ENCODE measurements around the gene CYB561D2. TPM values are rescaled to one million over a fixed set of nuclear protein-coding genes. Genes with fewer than 3 reads are reported as not detected.
A peak's percentile ranks its signal among the peaks of the same experiment; 100 is the strongest.

Gene CYB561D2
- polyA plus RNA-seq, 12 donors: 4.3 to 7.8 (median 6.7) TPM; not detected in 2

- DNase-seq: no peak
These were observed 38.2 kb downstream of the CYB561D2 start for GRCh38 chr3:50388720-50389413.

- DNase-seq: no peak
These were observed 38.7 kb downstream of the CYB561D2 start for GRCh38 chr3:50389414-50389767.

GRCh38 chr3:50390508-50391224 lies 40.0 kb downstream of the CYB561D2 start:
- DNase-seq: peak; percentile 49

GRCh38 chr3:50392101-50392715 lies 41.5 kb downstream of the CYB561D2 start:
- DNase-seq: no peak

GRCh38 chr3:50393061-50393460 lies 42.4 kb downstream of the CYB561D2 start:
- DNase-seq: no peak

GRCh38 chr3:50395070-50395860 lies 44.6 kb downstream of the CYB561D2 start:
- DNase-seq: no peak

GRCh38 chr3:50396502-50396901 lies 45.8 kb downstream of the CYB561D2 start:
- DNase-seq: no peak

GRCh38 chr3:50401978-50402595 lies 51.4 kb downstream of the CYB561D2 start:
- DNase-seq: no peak

Other genes starting within 250 kb of the CYB561D2 start
- gene SEMA3F, start 195.5 kb upstream of the CYB561D2 start, polyA plus RNA-seq (ENCODE audit: insufficient read length in 12 of 12): 10 to 100 TPM in 9 of 12 donors, 1 to 10 TPM in 2, not detected in 1; 6.4 to 70.8 (median 14.0) TPM
- under 1 TPM in 3 of 12 donors, not detected in 9; 0.08 to 0.23 (median 0.21) TPM for gene GNAT1, start 159.3 kb upstream of the CYB561D2 start, polyA plus RNA-seq (ENCODE audit: insufficient read length in 12 of 12)
- 1 to 10 TPM in 10 of 12 donors, not detected in 2; 1.3 to 4.3 (median 3.1) TPM for gene SLC38A3, start 145.6 kb upstream of the CYB561D2 start, polyA plus RNA-seq (ENCODE audit: insufficient read length in 12 of 12)
- 100 to 1,000 TPM; 153 to 270 (median 174) TPM for gene GNAI2, start 114.7 kb upstream of the CYB561D2 start, polyA plus RNA-seq (ENCODE audit: insufficient read length in 12 of 12)
- gene SEMA3B, start 81.7 kb upstream of the CYB561D2 start, polyA plus RNA-seq (ENCODE audit: insufficient read length in 12 of 12): 10 to 100 TPM in 11 of 12 donors, not detected in 1; 30.1 to 92.7 (median 35.2) TPM
- 10 to 100 TPM in 10 of 12 donors, 1 to 10 TPM in 1, not detected in 1; 8.2 to 40.8 (median 26.1) TPM for gene LSMEM2, start 71.8 kb upstream of the CYB561D2 start, polyA plus RNA-seq (ENCODE audit: insufficient read length in 12 of 12)
- gene IFRD2, start 58.4 kb upstream of the CYB561D2 start, polyA plus RNA-seq (ENCODE audit: insufficient read length in 12 of 12): 10 to 100 TPM in 11 of 12 donors, not detected in 1; 33.8 to 53.7 (median 48.0) TPM
- gene HYAL3, start 51.5 kb upstream of the CYB561D2 start, polyA plus RNA-seq (ENCODE audit: insufficient read length in 12 of 12): 1 to 10 TPM in 10 of 12 donors, not detected in 2; 1.2 to 4.4 (median 2.1) TPM
- 10 to 100 TPM in 1 of 12 donors, 1 to 10 TPM in 9, not detected in 2; 4.5 to 12.5 (median 6.1) TPM for gene NAA80, start 51.5 kb upstream of the CYB561D2 start, polyA plus RNA-seq (ENCODE audit: insufficient read length in 12 of 12)
- gene HYAL1, start 47.3 kb upstream of the CYB561D2 start, polyA plus RNA-seq (ENCODE audit: insufficient read length in 12 of 12): 1 to 10 TPM in 8 of 12 donors, under 1 TPM in 2, not detected in 2; 0.95 to 3.3 (median 1.8) TPM
- 10 to 100 TPM in 11 of 12 donors, not detected in 1; 30.9 to 43.9 (median 36.9) TPM for gene HYAL2, start 28.1 kb upstream of the CYB561D2 start, polyA plus RNA-seq (ENCODE audit: insufficient read length in 12 of 12)
- gene TUSC2, start 22.6 kb upstream of the CYB561D2 start, polyA plus RNA-seq (ENCODE audit: insufficient read length in 12 of 12): 10 to 100 TPM in 11 of 12 donors, not detected in 1; 12.5 to 45.3 (median 15.9) TPM
- gene RASSF1, start 10.0 kb upstream of the CYB561D2 start, polyA plus RNA-seq (ENCODE audit: insufficient read length in 12 of 12): 10 to 100 TPM in 11 of 12 donors, not detected in 1; 26.1 to 42.4 (median 33.0) TPM
- 1 to 10 TPM in 3 of 12 donors, under 1 TPM in 7, not detected in 2; 0.65 to 1.7 (median 0.83) TPM for gene ZMYND10, start 5.1 kb upstream of the CYB561D2 start, polyA plus RNA-seq (ENCODE audit: insufficient read length in 12 of 12)
- gene NPRL2, start 87 bp upstream of the CYB561D2 start, polyA plus RNA-seq (ENCODE audit: insufficient read length in 12 of 12): 10 to 100 TPM in 10 of 12 donors, 1 to 10 TPM in 1, not detected in 1; 7.5 to 21.8 (median 18.0) TPM
- 10 to 100 TPM in 11 of 12 donors, not detected in 1; 19.5 to 29.1 (median 22.9) TPM for gene TMEM115, start 8.7 kb downstream of the CYB561D2 start, polyA plus RNA-seq (ENCODE audit: insufficient read length in 12 of 12)
- 10 to 100 TPM in 2 of 12 donors, 1 to 10 TPM in 9, not detected in 1; 5.0 to 12.5 (median 7.7) TPM for gene CACNA2D2, start 152.8 kb downstream of the CYB561D2 start, polyA plus RNA-seq (ENCODE audit: insufficient read length in 12 of 12)
- 10 to 100 TPM in 11 of 12 donors, not detected in 1; 13.0 to 24.8 (median 17.3) TPM for gene C3orf18, start 216.9 kb downstream of the CYB561D2 start, polyA plus RNA-seq (ENCODE audit: insufficient read length in 12 of 12)
- gene HEMK1, start 218.7 kb downstream of the CYB561D2 start, polyA plus RNA-seq (ENCODE audit: insufficient read length in 12 of 12): 10 to 100 TPM in 11 of 12 donors, not detected in 1; 14.6 to 21.7 (median 17.0) TPM

Data from muscle of arm (tissue), 12 donors.